Tibial artery (tissue), 4 donors: ENCODE results near the gene PRRC2B.
"Not testable (repeated sequence)": the region's sequence is repeated elsewhere in the genome, so short reads cannot be mapped to it uniquely, and the experiment has no call there.

Experiments
- DNase-seq, 2 donors: peaks; one replicate each; pipeline ENCODE4 v3.0.0-alpha.2; 2019
- H3K27ac ChIP-seq, 2 donors: fragments of 200-600 bp; sonication (generic) in 1 of 2; 1 replicate in 1 of 2; 2 replicates in 1 of 2; pipeline ENCODE4 v1.5.1; 2018 to 2019; ENCODE audit warnings: mild to moderate bottlenecking in 1 of 2
- H3K27me3 ChIP-seq, 2 donors: fragments of 200-600 bp; sonication (generic) in 1 of 2; one replicate each; pipeline versions ENCODE4 v1.5.1 to v1.6.0; 2016 to 2019
- H3K36me3 ChIP-seq, 3 donors: fragments of 200-600 bp; sonication (generic) in 2 of 3; one replicate each; pipeline ENCODE4 v1.5.1; 2016 to 2019; ENCODE audit warnings: mild to moderate bottlenecking in 2 of 3
- H3K4me1 ChIP-seq, 4 donors: fragments of 200-600 bp; sonication (generic) in 2 of 4; 1 replicate in 3 of 4; 2 replicates in 1 of 4; pipeline ENCODE4 v1.5.1; 2016 to 2019
- H3K4me3 ChIP-seq, 2 donors: fragments of 200-600 bp; sonication (generic) in 1 of 2; 1 replicate in 1 of 2; 2 replicates in 1 of 2; pipeline ENCODE4 v1.5.1; 2018 to 2019; ENCODE audit warnings: mild to moderate bottlenecking in 2 of 2
- H3K9me3 ChIP-seq, 3 donors: fragments of 200-600 bp; sonication (generic) in 1 of 3; one replicate each; pipeline ENCODE4 v1.5.1; 2016 to 2019
- intact Hi-C: fragments of 100-400 bp; cut with DNase I; formaldehyde crosslinking; loops from one replicate; pipeline ENCODE4 v1.15.0; 2023; ENCODE audit warnings: low total_unique reads
- TF ChIP-seq, protein P1 (sequence below), 2 experiments: fragments of 200-600 bp in 1 of 2; fragments of 450-650 bp in 1 of 2; IDR thresholded peaks; one replicate each; pipeline ENCODE4 v1.5.1; 2017 to 2019; ENCODE audit warnings: antibody characterized with exemption in 2 of 2, mild to moderate bottlenecking in 1 of 2, moderate library complexity in 1 of 2

Gene PRRC2B

GRCh38 chr9:131468031-131468430, 74.1 kb downstream of the PRRC2B start:
- H3K4me3 ChIP-seq, result no peak overlapping the region
- no peaks in the 10 kb centered on the region for H3K9me3 ChIP-seq
- peaks cover 73 to 100% (median 99%) of the 10 kb centered on the region in 3 donors for H3K36me3 ChIP-seq
- peak in 1 of 2 donors; percentile 15 for DNase-seq
- no peaks in the 10 kb centered on the region for H3K27me3 ChIP-seq
- no peak overlapping the region for H3K27ac ChIP-seq
- TF ChIP-seq, protein P1, sequence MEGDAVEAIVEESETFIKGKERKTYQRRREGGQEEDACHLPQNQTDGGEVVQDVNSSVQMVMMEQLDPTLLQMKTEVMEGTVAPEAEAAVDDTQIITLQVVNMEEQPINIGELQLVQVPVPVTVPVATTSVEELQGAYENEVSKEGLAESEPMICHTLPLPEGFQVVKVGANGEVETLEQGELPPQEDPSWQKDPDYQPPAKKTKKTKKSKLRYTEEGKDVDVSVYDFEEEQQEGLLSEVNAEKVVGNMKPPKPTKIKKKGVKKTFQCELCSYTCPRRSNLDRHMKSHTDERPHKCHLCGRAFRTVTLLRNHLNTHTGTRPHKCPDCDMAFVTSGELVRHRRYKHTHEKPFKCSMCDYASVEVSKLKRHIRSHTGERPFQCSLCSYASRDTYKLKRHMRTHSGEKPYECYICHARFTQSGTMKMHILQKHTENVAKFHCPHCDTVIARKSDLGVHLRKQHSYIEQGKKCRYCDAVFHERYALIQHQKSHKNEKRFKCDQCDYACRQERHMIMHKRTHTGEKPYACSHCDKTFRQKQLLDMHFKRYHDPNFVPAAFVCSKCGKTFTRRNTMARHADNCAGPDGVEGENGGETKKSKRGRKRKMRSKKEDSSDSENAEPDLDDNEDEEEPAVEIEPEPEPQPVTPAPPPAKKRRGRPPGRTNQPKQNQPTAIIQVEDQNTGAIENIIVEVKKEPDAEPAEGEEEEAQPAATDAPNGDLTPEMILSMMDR (IDR thresholded peaks at IDR 0.05), result no peak
- H3K4me1 ChIP-seq, result peaks cover 0 to 4% (median 2%) of the 10 kb centered on the region in 4 donors
- intact Hi-C loops, result loop anchor here (5.0 kb wide), 1 partner anchor 306 kb away; no protein-coding TSS in a partner anchor

DNA sequence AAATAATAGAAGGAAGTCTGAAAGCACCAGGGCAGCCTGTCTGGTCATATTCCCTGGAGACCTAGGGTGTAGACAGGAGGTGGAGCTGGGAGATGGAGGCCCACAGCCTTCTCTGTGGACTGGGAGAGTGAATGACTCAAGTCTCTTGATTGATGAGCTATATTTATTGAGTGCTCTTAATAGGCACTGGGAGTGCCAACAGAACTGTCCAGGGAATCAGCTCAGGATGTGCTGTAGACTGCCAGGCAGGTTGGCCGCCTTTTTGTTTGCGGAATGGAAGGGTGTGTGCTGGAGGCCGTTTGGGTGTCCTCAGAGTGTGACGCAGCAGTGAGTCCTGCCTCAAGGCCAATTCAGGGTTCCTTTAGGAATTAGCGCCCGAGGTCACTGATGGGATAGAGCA, 75.5 kb downstream of the PRRC2B start:
- DNase-seq, result peak in 1 of 2 donors; percentile 31
- Histone ChIP-seq H3K36me3 (peaks cover 80 to 100% (median 100%) of the 10 kb centered on the region in 3 donors), H3K9me3 (no peaks in the 10 kb centered on the region), H3K27me3 (no peaks in the 10 kb centered on the region), H3K4me1 (peaks cover 0 to 4% (median 2%) of the 10 kb centered on the region in 4 donors), H3K4me3 (no peak overlapping the region), H3K27ac (no peak overlapping the region)
- intact Hi-C loops, result loop anchor here (5.0 kb wide), 1 partner anchor 307 kb away; no protein-coding TSS in a partner anchor
- TF ChIP-seq, protein P1 (IDR thresholded peaks at IDR 0.05), result no peak

DNA sequence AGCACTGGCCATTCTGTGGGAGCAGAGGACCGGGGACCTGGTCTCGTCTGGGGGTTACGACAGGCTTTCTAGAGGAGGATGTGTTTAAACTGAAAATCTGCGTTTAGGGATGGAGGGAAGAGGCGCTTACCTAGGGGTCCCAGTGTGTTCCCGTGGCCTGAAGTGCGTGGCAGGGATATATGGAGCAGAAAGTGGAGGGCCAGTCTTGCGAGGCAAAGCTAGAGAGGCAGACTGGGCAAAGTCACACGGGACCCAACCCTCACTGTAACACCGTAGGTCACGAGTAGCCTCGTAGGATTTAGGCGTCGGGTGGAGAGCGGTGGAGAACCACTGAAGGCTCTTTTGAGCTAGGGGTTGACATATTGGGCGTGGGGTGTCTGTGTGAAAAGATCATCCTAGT, 76.1 kb downstream of the PRRC2B start:
- Histone ChIP-seq H3K4me1 (peaks cover 0 to 4% (median 2%) of the 10 kb centered on the region in 4 donors), H3K36me3 (peaks cover 81 to 100% (median 100%) of the 10 kb centered on the region in 3 donors), H3K27ac (no peak overlapping the region), H3K27me3 (no peaks in the 10 kb centered on the region), H3K4me3 (no peak overlapping the region), H3K9me3 (no peaks in the 10 kb centered on the region)
- TF ChIP-seq, protein P1 (IDR thresholded peaks at IDR 0.05), result no peak
- intact Hi-C loops, result loop anchor here (5.0 to 10.0 kb wide), 2 partner anchors 95 to 308 kb away; no protein-coding TSS in a partner anchor
- peak in 1 of 2 donors; percentile 42 for DNase-seq

- Histone ChIP-seq H3K27me3 (no peaks in the 10 kb centered on the region), H3K4me3 (no peak overlapping the region), H3K9me3 (no peaks in the 10 kb centered on the region), H3K36me3 (peaks cover 86 to 100% (median 100%) of the 10 kb centered on the region in 3 donors), H3K4me1 (peaks cover 0 to 4% (median 2%) of the 10 kb centered on the region in 4 donors), H3K27ac (no peak overlapping the region)
- intact Hi-C loops, result loop anchor here (10.0 kb wide), 1 partner anchor 96 kb away; no protein-coding TSS in a partner anchor
- TF ChIP-seq, protein P1 (IDR thresholded peaks at IDR 0.05), result no peak
- peak in 1 of 2 donors; percentile 44 for DNase-seq
Observed at GRCh38 chr9:131470581-131470991, 76.7 kb downstream of the PRRC2B start.

- H3K4me3 ChIP-seq, H3K9me3 ChIP-seq, H3K4me1 ChIP-seq, DNase-seq, H3K27ac ChIP-seq, H3K27me3 ChIP-seq: not testable (repeated sequence)
- intact Hi-C loops, result loop anchor here (10.0 kb wide), 1 partner anchor 97 kb away; no protein-coding TSS in a partner anchor
- peaks cover 92 to 100% (median 100%) of the 10 kb centered on the region in 3 donors for H3K36me3 ChIP-seq
Observed at GRCh38 chr9:131472085-131472484, 78.2 kb downstream of the PRRC2B start.

DNA sequence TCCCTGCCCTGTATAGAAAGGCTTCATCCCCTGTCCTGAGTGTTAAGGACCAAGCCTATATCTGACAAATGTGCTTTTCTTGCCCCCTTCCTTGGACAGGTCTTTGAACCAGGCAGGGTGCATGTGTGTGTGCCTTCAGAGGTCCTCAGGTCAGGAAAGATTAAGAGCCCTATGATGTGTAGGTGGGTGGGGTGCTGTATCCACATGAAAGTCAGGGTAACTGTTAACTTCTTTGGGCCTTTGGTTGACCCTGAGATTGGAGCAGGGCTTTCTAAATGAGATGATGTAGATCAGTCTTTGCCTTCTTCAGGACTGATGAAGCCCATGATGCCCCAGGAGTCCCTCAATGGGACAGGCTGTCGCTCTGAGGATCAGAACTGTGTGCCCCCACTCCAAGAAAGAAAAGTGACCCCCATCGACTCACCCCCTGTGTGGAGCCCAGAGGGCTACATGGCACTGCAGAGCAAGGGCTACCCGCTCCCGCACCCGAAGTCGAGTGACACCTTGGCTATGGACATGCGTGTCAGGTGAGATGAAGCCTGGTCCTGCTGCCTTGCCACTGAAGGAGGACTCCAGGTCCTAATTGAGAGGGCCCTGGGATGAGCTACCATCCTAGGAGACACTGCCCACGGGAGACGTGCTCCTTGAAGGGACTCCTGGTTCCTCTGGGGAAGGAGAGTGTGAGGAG, 79.5 kb downstream of the PRRC2B start:
- Histone ChIP-seq H3K4me1 (peaks cover 0 to 4% (median 2%) of the 10 kb centered on the region in 4 donors), H3K36me3 (peaks cover 92 to 100% (median 100%) of the 10 kb centered on the region in 3 donors), H3K9me3 (no peaks in the 10 kb centered on the region), H3K27ac (no peak overlapping the region), H3K4me3 (no peak overlapping the region), H3K27me3 (no peaks in the 10 kb centered on the region)
- intact Hi-C loops, result loop anchor here (10.0 kb wide), 1 partner anchor 99 kb away; no protein-coding TSS in a partner anchor
- TF ChIP-seq, protein P1 (IDR thresholded peaks at IDR 0.05), result no peak
- DNase-seq, result peak in 1 of 2 donors; percentile 42
